ENCODE measurements around the gene FCHSD2.
"Not testable (repeated sequence)": the region's sequence is repeated elsewhere in the genome, so short reads cannot be mapped to it uniquely, and the experiment has no call there.

Gene FCHSD2

GRCh38 chr11:72812967-72813739 is 329.0 kb downstream of the FCHSD2 start:
- peaks cover 6% of the 10 kb centered on the region for H3K36me3 ChIP-seq (ENCODE audit: control insufficient read depth, insufficient read depth, low read length)
- peak overlapping the region; percentile 54 for H3K4me3 ChIP-seq (ENCODE audit: extremely low read depth, insufficient read depth, low read length, poor library complexity, severe bottlenecking)
- H3K9me3 ChIP-seq (ENCODE audit: control insufficient read depth, low read length) = no peaks in the 10 kb centered on the region
- WGBS, 2 experiments (ENCODE audit: insufficient coverage in 2 of 2) = 65 to 69% methylated on average over 24 of the region's 24 CpGs
- H3K4me1 ChIP-seq (ENCODE audit: control insufficient read depth, insufficient read depth, low read length, poor library complexity, severe bottlenecking) = peaks cover 22% of the 10 kb centered on the region
- H3K27ac ChIP-seq (ENCODE audit: low read depth, low read length, severe bottlenecking) = peak overlapping the region; percentile 87

- H3K27ac ChIP-seq (ENCODE audit: low read depth, low read length, severe bottlenecking) = no peak overlapping the region
- H3K4me3 ChIP-seq (ENCODE audit: extremely low read depth, insufficient read depth, low read length, poor library complexity, severe bottlenecking) = no peak overlapping the region
- H3K36me3 ChIP-seq (ENCODE audit: control insufficient read depth, insufficient read depth, low read length) = peaks cover 6% of the 10 kb centered on the region
- 84 to 91% methylated on average over 2 to 3 of the region's 4 CpGs for WGBS, 2 experiments (ENCODE audit: insufficient coverage in 2 of 2)
- H3K9me3 ChIP-seq (ENCODE audit: control insufficient read depth, low read length) = no peaks in the 10 kb centered on the region
- H3K4me1 ChIP-seq (ENCODE audit: control insufficient read depth, insufficient read depth, low read length, poor library complexity, severe bottlenecking) = peaks cover 22% of the 10 kb centered on the region
Measured at GRCh38 chr11:72812604-72812966, 329.5 kb downstream of the FCHSD2 start.

GRCh38 chr11:72811686-72812085 is 330.4 kb downstream of the FCHSD2 start:
- not testable (repeated sequence) for H3K36me3 ChIP-seq (ENCODE audit: control insufficient read depth, insufficient read depth, low read length); H3K9me3 ChIP-seq (ENCODE audit: control insufficient read depth, low read length); H3K27ac ChIP-seq (ENCODE audit: low read depth, low read length, severe bottlenecking); H3K4me3 ChIP-seq (ENCODE audit: extremely low read depth, insufficient read depth, low read length, poor library complexity, severe bottlenecking)
- 88 to 93% methylated on average over 10 of the region's 10 CpGs for WGBS, 2 experiments (ENCODE audit: insufficient coverage in 2 of 2)
- peaks cover 22% of the 10 kb centered on the region for H3K4me1 ChIP-seq (ENCODE audit: control insufficient read depth, insufficient read depth, low read length, poor library complexity, severe bottlenecking)

GRCh38 chr11:72808331-72808798 is 333.8 kb downstream of the FCHSD2 start:
- H3K4me1 ChIP-seq (ENCODE audit: control insufficient read depth, insufficient read depth, low read length, poor library complexity, severe bottlenecking) = peaks cover 4% of the 10 kb centered on the region
- no peak overlapping the region for H3K27ac ChIP-seq (ENCODE audit: low read depth, low read length, severe bottlenecking)

GRCh38 chr11:72807792-72808191 is 334.3 kb downstream of the FCHSD2 start:
- 75 to 100% methylated on average over 2 of the region's 2 CpGs for WGBS, 2 experiments (ENCODE audit: insufficient coverage in 2 of 2)
- H3K4me1 ChIP-seq (ENCODE audit: control insufficient read depth, insufficient read depth, low read length, poor library complexity, severe bottlenecking) = no peaks in the 10 kb centered on the region
- peaks cover 6% of the 10 kb centered on the region for H3K36me3 ChIP-seq (ENCODE audit: control insufficient read depth, insufficient read depth, low read length)
- H3K4me3 ChIP-seq (ENCODE audit: extremely low read depth, insufficient read depth, low read length, poor library complexity, severe bottlenecking) = no peak overlapping the region
- H3K27ac ChIP-seq (ENCODE audit: low read depth, low read length, severe bottlenecking) = no peak overlapping the region
- H3K9me3 ChIP-seq (ENCODE audit: control insufficient read depth, low read length) = no peaks in the 10 kb centered on the region

More at GRCh38 chr11:72808331-72808798, 333.8 kb downstream of the FCHSD2 start:
- Histone ChIP-seq H3K9me3 (ENCODE audit: control insufficient read depth, low read length) (no peaks in the 10 kb centered on the region), H3K36me3 (ENCODE audit: control insufficient read depth, insufficient read depth, low read length) (peaks cover 6% of the 10 kb centered on the region), H3K4me3 (ENCODE audit: extremely low read depth, insufficient read depth, low read length, poor library complexity, severe bottlenecking) (no peak overlapping the region)
- 90 to 100% methylated on average over 2 to 3 of the region's 4 CpGs for WGBS, 2 experiments (ENCODE audit: insufficient coverage in 2 of 2)

- H3K9me3 ChIP-seq (ENCODE audit: control insufficient read depth, low read length) = no peaks in the 10 kb centered on the region
- H3K36me3 ChIP-seq (ENCODE audit: control insufficient read depth, insufficient read depth, low read length) = peaks cover 6% of the 10 kb centered on the region
- no peak overlapping the region for H3K27ac ChIP-seq (ENCODE audit: low read depth, low read length, severe bottlenecking)
- no peaks in the 10 kb centered on the region for H3K4me1 ChIP-seq (ENCODE audit: control insufficient read depth, insufficient read depth, low read length, poor library complexity, severe bottlenecking)
- WGBS, 2 experiments (ENCODE audit: insufficient coverage in 2 of 2) = 80 to 100% methylated on average over 1 of the region's 5 CpGs
- H3K4me3 ChIP-seq (ENCODE audit: extremely low read depth, insufficient read depth, low read length, poor library complexity, severe bottlenecking) = no peak overlapping the region
Measured at GRCh38 chr11:72807021-72807693, 335.0 kb downstream of the FCHSD2 start.

GRCh38 chr11:72806378-72806777 is 335.7 kb downstream of the FCHSD2 start:
- not testable (repeated sequence) for H3K9me3 ChIP-seq (ENCODE audit: control insufficient read depth, low read length); H3K4me1 ChIP-seq (ENCODE audit: control insufficient read depth, insufficient read depth, low read length, poor library complexity, severe bottlenecking); H3K36me3 ChIP-seq (ENCODE audit: control insufficient read depth, insufficient read depth, low read length); H3K27ac ChIP-seq (ENCODE audit: low read depth, low read length, severe bottlenecking); H3K4me3 ChIP-seq (ENCODE audit: extremely low read depth, insufficient read depth, low read length, poor library complexity, severe bottlenecking)
- 78 to 100% methylated on average over 1 of the region's 1 CpG for WGBS, 2 experiments (ENCODE audit: insufficient coverage in 2 of 2)

GRCh38 chr11:72805216-72805615 is 336.9 kb downstream of the FCHSD2 start:
- Histone ChIP-seq H3K4me1 (ENCODE audit: control insufficient read depth, insufficient read depth, low read length, poor library complexity, severe bottlenecking) (no peaks in the 10 kb centered on the region), H3K36me3 (ENCODE audit: control insufficient read depth, insufficient read depth, low read length) (no peaks in the 10 kb centered on the region), H3K27ac (ENCODE audit: low read depth, low read length, severe bottlenecking) (no peak overlapping the region), H3K9me3 (ENCODE audit: control insufficient read depth, low read length) (no peaks in the 10 kb centered on the region), H3K4me3 (ENCODE audit: extremely low read depth, insufficient read depth, low read length, poor library complexity, severe bottlenecking) (no peak overlapping the region)
- 100% methylated on average over 1 to 2 of the region's 6 CpGs for WGBS, 2 experiments (ENCODE audit: insufficient coverage in 2 of 2)

GRCh38 chr11:72802822-72803221 is 339.3 kb downstream of the FCHSD2 start:
- Histone ChIP-seq H3K36me3 (ENCODE audit: control insufficient read depth, insufficient read depth, low read length) (no peaks in the 10 kb centered on the region), H3K4me3 (ENCODE audit: extremely low read depth, insufficient read depth, low read length, poor library complexity, severe bottlenecking) (no peak overlapping the region), H3K9me3 (ENCODE audit: control insufficient read depth, low read length) (no peaks in the 10 kb centered on the region), H3K4me1 (ENCODE audit: control insufficient read depth, insufficient read depth, low read length, poor library complexity, severe bottlenecking) (peaks cover 6% of the 10 kb centered on the region), H3K27ac (ENCODE audit: low read depth, low read length, severe bottlenecking) (no peak overlapping the region)
- WGBS, 2 experiments (ENCODE audit: insufficient coverage in 2 of 2) = 93 to 96% methylated on average over 3 to 4 of the region's 6 CpGs

- Histone ChIP-seq H3K4me1 (ENCODE audit: control insufficient read depth, insufficient read depth, low read length, poor library complexity, severe bottlenecking) (peaks cover 7% of the 10 kb centered on the region), H3K27ac (ENCODE audit: low read depth, low read length, severe bottlenecking) (no peak overlapping the region), H3K9me3 (ENCODE audit: control insufficient read depth, low read length) (no peaks in the 10 kb centered on the region), H3K4me3 (ENCODE audit: extremely low read depth, insufficient read depth, low read length, poor library complexity, severe bottlenecking) (no peak overlapping the region), H3K36me3 (ENCODE audit: control insufficient read depth, insufficient read depth, low read length) (no peaks in the 10 kb centered on the region)
- WGBS, 2 experiments (ENCODE audit: insufficient coverage in 2 of 2) = 83 to 100% methylated on average over 2 of the region's 4 CpGs
Measured at GRCh38 chr11:72799441-72799840, 342.7 kb downstream of the FCHSD2 start.

- H3K9me3 ChIP-seq (ENCODE audit: control insufficient read depth, low read length) = no peaks in the 10 kb centered on the region
- H3K4me1 ChIP-seq (ENCODE audit: control insufficient read depth, insufficient read depth, low read length, poor library complexity, severe bottlenecking) = peaks cover 7% of the 10 kb centered on the region
- WGBS, 2 experiments (ENCODE audit: insufficient coverage in 2 of 2) = 42% methylated on average over 2 of the region's 4 CpGs; no CpG with 5 or more reads in 1 of the 2 experiments
- no peak overlapping the region for H3K4me3 ChIP-seq (ENCODE audit: extremely low read depth, insufficient read depth, low read length, poor library complexity, severe bottlenecking)
- no peaks in the 10 kb centered on the region for H3K36me3 ChIP-seq (ENCODE audit: control insufficient read depth, insufficient read depth, low read length)
- no peak overlapping the region for H3K27ac ChIP-seq (ENCODE audit: low read depth, low read length, severe bottlenecking)
Measured at GRCh38 chr11:72798361-72798760, 343.8 kb downstream of the FCHSD2 start.
